Endometrium (tissue), 2 donors: ENCODE measurements around the gene MID1IP1.

Source experiments
- FAIRE-seq: peaks from 2 replicates; lab custom pipeline; 2012; peaks lifted over from hg19 to GRCh38; lab: Jason Lieb, UNC
- donor health status: control.
- donor health status: control.

MID1IP1 gene

DNA sequence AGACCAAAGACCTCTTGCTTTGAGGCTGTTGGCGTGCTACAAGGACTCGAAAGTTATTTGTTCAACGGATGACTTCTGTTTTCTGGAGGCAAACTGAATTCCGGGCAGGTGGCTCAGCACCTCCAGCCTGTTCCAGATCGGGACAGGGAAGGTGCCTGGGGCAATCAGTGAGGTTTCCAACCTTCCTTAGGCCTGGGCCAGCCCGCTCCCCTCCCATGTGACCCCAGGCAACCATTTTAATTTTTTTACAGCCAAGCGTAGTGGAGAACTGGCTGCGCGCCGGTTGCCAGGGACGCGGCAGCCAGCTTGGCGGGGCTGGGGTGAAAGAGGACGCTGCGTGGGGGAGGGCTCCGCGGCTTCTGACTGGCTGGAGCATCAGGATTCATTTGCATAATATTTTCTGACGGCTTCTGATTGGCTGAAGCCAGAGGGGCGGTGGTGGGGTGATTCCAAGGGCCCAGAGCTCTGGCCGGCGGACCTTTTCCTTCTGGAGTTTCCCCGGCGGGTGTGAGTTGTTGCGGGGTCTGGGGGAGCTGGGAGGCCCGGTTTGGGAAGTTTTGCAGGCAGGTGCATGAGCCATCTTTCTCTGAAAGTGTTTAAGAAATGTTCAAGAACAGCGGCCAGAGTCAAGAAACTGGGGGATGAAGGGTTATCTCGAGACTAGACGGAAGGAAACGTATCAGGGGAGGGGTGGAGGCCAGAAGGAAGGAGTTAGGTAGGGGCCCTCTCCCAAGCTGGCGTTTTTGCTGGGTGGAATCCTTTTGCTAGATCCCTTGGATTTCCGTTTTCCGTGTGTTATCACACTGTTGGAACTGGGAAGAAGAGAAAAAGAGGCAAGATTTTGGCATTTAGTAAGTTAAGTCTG, at the start of gene MID1IP1:
TSS of gene MID1IP1 (plus strand) at position 479 of the 865 bp plus-strand sequence. CDS start 3,488 bp downstream, outside the sequence.
- FAIRE-seq: peak; percentile 91

GRCh38 chrX:38754102-38754790, 47.0 kb upstream of the MID1IP1 start:
- FAIRE-seq: peak; percentile 89

DNA sequence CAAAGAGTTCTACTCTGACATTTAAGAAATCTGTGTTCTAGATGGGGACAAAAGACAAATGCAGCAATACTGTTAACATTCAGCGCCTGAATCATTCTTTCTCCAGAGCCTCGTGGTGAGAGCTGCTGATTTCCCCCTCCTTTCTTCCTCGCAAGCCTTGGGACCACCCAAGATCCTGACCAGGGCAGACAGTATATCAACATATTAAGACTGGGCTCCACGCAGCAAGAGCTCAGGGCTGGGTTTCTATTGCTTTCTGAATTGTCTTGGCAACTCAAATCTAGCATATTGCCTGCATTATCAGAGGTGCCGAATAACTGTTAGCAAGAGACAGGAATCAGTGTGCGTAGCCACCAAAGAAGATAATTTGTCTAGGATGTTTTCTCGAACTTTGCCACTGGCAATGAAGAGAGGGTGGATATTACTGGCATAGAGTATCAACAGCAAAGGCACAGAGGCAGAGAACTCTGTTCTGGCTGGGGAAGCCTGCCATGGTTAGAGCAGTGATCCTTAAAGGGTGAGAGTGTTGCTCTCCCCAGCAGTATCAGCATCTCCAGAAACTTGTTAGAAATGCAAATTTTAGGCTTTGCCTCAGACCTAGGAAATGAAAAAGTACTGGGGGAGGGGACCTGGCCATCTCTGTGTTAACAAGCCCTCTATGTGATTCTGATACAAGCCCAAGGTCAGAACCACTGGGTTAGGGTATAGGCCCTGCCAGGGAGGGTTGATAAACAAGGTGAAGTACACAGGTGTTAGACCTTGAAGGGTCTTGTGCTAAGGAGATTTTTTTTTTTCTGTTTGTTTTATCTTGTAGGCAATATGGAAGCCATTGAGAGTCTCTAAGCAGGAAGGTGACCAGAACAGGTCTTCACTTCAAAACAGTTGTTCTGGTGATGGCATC, 46.2 kb upstream of the MID1IP1 start:
- no peak for FAIRE-seq

DNA sequence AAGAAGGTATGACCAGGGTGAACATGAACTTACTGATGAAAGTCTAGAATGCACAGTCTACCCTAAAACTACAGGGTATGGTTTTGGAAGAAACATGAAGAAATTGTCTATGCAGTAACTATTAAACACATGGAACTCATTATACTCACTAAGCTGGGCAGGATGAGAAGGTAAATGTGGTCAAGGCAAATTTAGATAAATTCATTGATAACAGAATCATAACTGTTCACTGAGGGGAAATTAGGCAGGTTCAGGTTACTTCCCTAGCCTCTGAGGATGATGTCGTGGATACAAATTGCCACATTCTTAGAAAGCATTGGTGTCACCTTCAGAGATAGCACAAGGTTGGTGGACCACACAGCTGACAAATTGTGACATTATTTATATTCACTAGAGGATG, 40.4 kb upstream of the MID1IP1 start:
- FAIRE-seq: no peak

GRCh38 chrX:38768079-38768478, 33.2 kb upstream of the MID1IP1 start:
- no peak for FAIRE-seq

DNA sequence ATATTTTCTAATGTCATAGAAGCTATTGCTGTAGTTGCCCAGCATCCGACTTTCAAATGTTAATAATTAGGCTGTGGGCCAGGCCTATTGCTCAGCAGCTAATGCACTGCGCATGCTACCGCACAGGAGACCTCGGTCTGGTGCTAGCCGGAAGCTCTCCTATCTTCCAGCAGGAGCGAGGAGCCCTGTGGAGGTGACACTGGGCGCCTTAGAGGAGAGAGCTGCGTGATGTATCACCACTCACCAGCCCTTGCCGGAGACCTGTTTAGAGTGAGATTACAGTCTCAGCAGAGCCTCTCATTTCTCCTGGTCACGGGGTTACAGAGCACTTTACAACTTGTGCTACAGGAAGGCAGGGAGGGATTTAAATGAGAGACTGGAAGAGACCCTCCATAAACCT, 31.1 kb upstream of the MID1IP1 start:
- no peak for FAIRE-seq

- FAIRE-seq: no peak
Observed at GRCh38 chrX:38774249-38774648, 27.0 kb upstream of the MID1IP1 start.

DNA sequence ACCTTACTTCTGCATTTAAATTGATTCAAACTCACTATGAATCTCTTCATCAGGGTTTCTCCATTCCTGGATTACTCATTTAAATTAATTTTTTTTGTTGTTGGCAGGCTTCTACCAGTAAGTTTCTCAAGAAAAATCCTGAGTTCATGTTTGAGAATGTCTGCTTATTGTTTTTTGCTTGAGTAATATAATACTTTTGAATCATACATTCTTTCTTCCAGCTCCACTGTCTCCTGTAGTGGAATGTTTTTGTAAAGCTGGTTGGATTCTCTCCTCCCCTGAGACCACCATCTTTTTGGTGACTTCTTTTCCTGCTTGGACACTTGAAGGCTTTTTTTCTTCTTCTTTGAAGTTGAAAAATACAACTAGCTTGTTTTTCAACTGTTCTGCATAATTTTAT, 4.3 kb upstream of the MID1IP1 start:
- no peak for FAIRE-seq

GRCh38 chrX:38798956-38799355, 2.3 kb upstream of the MID1IP1 start:
- no peak for FAIRE-seq

DNA sequence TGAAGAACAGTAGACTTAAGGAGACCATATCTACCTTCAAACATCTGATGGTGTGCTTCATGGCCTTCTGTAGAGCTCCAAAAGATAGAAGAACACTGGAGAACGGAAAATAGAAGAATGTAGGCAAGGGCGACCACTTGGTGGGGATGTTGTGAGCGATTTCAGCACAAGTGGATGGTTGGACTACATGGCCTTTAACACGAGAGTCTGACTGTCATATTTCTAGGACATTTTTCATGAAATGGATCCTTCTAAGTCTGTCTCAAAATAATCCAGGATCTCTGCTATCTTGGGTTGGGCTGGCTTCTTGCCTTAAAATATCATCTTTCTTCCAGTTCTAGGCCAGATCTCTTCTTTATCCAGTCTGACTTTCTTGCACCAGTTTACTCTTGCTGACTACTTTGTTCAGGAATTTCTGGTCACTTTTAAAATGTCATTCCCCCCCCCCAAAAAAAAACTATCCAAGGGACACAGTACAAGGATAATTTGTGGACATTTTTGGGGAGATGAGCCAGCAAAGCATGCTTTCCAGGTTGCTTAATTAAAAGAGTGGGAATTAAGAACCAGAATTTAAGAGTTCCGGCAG, 1.2 kb upstream of the MID1IP1 start:
- FAIRE-seq: no peak

DNA sequence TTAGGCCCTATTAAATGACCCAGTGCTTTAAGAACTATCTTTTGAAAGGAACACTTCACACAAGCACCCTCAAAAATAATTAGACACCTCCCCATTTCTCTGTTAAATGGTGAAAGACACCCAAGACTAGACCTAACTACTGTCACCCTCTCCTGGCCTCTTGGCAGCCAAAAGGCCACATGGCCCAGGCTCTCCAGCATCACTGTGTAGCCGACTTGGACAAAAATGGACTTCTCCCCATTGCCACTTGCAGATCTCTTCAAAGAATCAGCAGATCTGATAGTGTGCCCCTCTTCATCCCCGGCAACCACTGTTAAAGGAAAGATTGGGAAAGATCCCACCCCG, 2.0 kb downstream of the MID1IP1 start:
- FAIRE-seq: no peak

- FAIRE-seq: no peak
Observed at GRCh38 chrX:38803588-38804431, 2.6 kb downstream of the MID1IP1 start.

DNA sequence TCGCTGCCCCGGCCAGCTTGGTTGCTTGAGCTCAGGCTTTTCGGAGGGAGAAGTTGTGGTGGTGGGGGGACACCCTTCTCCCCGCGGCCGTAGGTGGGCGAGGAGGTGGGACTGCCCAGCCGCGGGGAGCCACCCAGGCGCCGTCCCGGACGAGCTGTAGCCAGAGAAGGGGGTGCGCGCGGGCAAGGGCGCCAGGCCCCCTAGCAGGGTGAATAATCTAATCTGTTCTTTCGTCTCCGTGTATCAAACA, 3.1 kb downstream of the MID1IP1 start:
- no peak for FAIRE-seq

- FAIRE-seq: no peak
Observed at GRCh38 chrX:38804682-38805431, 3.6 kb downstream of the MID1IP1 start.

DNA sequence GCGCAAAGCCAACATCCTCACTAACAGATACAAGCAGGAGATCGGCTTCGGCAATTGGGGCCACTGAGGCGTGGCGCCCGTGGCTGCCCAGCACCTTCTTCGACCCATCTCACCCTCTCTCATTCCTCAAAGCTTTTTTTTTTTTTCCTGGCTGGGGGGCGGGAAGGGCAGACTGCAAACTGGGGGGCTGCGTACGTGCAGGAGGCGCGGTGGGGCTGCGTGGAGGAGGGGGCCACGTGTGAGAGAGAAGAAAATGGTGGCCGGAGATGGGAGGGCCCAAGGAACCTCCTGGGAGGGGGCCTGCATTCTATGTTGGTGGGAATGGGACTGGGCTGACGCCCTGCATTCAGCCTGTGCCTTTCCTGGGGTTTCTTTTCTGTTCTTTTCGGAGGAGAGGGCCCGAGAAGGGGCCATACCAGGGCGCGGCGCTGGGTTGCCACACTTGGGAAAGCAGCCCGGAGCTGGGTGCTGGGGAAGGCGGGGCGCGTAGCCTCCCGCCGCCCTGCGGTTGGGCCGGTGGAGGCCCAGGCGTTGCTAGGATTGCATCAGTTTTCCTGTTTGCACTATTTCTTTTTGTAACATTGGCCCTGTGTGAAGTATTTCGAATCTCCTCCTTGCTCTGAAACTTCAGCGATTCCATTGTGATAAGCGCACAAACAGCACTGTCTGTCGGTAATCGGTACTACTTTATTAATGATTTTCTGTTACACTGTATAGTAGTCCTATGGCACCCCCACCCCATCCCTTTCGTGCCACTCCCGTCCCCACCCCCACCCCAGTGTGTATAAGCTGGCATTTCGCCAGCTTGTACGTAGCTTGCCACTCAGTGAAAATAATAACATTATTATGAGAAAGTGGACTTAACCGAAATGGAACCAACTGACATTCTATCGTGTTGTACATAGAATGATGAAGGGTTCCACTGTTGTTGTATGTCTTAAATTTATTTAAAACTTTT, 4.5 kb downstream of the MID1IP1 start:
- no peak for FAIRE-seq

DNA sequence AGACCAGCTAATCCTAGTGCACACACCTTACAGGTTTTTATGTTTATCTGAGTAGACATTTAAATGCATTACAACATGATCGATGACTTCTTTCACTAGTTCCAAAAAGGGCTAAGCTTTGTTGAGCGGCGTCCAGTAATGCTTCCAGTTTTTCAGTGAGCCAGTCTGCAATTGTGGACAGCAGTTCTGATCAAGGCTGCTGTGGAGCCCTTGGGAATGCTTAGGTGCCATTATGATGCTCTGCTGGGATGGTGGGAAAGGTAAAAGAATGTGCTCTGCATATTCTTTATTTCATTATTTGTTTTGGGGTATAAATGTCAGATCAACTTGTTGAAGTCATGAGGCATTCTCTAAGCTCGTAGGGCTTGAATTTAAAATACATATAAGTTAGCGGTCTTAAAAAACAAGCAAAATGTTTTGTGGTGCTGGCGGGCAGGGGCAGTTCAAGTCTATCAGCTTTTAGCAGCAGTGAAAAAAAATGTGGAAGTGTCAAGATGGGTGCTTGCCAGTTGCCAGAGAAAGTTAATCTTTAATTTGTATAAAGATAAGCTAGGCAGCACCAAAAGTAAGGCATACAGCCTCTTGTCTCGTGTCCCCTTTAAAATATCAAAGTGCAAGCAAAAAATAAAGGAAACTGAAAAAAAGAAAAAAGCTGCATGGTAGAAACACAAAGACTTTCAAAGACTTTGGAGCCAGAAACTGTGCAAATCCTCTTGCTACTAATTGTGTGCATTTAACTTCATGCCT, 5.8 kb downstream of the MID1IP1 start:
- no peak for FAIRE-seq

DNA sequence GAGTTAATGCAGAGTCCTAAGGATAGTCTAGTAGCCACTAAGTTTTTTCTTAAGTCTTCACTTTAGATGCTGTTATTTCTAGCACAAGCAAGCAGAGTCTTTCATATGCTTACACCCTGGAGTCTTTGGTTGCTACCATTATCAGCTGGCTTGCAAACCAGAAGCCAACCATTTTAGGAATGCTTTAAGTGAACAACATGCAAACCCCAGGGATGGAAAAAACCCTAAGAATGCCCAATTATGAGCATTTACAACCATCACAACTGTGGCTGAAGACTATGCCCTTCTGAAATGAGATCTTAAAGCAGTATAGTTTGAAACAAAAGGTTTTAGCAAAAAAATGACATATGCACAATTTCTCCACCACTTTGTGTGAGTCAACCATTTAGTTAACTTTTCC, 6.6 kb downstream of the MID1IP1 start:
- FAIRE-seq: no peak

DNA sequence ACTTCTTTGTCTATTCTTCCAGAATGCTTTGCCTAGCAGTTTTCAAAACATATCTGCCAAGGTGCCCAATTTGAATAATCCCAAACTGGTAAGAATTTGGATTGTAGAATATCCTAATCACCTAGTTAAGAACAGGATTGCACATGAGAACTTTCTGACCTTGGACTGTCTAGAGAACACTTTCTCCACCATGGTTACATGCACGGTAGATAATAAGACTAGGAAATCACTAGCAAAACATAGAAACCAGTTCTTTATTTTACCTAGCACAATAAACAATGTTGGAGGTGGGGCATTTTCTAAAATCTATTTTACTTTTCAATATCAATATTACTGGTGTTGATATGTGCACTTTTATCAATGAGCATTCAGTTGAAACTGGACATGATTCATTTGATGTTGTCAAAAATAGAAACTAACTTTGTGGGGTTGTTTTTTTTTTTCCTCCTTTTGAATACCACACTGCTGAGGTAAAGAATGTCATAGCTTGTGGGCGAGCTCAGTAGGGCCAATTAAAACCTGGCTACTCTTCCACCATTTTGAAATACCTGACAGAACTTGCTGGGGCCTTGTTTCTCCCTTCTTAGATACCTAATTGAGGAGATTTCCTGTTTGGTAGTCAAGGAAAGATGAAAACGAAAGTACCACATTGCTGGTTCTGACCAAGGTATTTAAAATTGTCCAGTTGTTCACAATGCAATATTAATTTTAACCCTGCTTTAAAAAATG, 10.4 kb downstream of the MID1IP1 start:
- no peak for FAIRE-seq
